Activated CD8-positive, alpha-beta memory T cell treated with anti-CD3 and anti-CD28 coated beads, Interleukin-2, amount 50 U/mL, for 4 hours (primary cell): ENCODE measurements around the gene PACSIN1.
"Not testable (repeated sequence)": the region's sequence is repeated elsewhere in the genome, so short reads cannot be mapped to it uniquely, and the experiment has no call there.

Experiments used
- DNase-seq: peaks from one replicate; pipeline ENCODE4 v3.0.0-alpha.2; 2020

Gene PACSIN1

GRCh38 chr6:34485321-34486060 lies 19.6 kb downstream of the PACSIN1 start:
- no peak for DNase-seq

- no peak for DNase-seq
Measured at GRCh38 chr6:34486106-34486740, 20.3 kb downstream of the PACSIN1 start.

GRCh38 chr6:34486886-34487285 lies 21.0 kb downstream of the PACSIN1 start:
- not testable (repeated sequence) for DNase-seq

GRCh38 chr6:34487536-34487935 lies 21.7 kb downstream of the PACSIN1 start:
- DNase-seq, result no peak

GRCh38 chr6:34489207-34489805 lies 23.4 kb downstream of the PACSIN1 start:
- DNase-seq, result no peak

GRCh38 chr6:34490390-34491090 lies 24.7 kb downstream of the PACSIN1 start:
- no peak for DNase-seq

- no peak for DNase-seq
Measured at GRCh38 chr6:34491091-34491430, 25.2 kb downstream of the PACSIN1 start.

- no peak for DNase-seq
Measured at GRCh38 chr6:34493344-34493743, 27.5 kb downstream of the PACSIN1 start.

- no peak for DNase-seq
Measured at GRCh38 chr6:34494973-34495372, 29.1 kb downstream of the PACSIN1 start.

GRCh38 chr6:34496103-34496685 lies 30.3 kb downstream of the PACSIN1 start:
- no peak for DNase-seq

- DNase-seq, result no peak
Measured at GRCh38 chr6:34497411-34497810, 31.5 kb downstream of the PACSIN1 start.

GRCh38 chr6:34506718-34507117 lies 40.8 kb downstream of the PACSIN1 start:
- DNase-seq, result no peak

- no peak for DNase-seq
Measured at GRCh38 chr6:34508425-34508824, 42.5 kb downstream of the PACSIN1 start.

GRCh38 chr6:34509782-34510181 lies 43.9 kb downstream of the PACSIN1 start:
- no peak for DNase-seq

GRCh38 chr6:34510299-34510698 lies 44.4 kb downstream of the PACSIN1 start:
- DNase-seq, result no peak

GRCh38 chr6:34511214-34511914 lies 45.5 kb downstream of the PACSIN1 start:
- no peak for DNase-seq

- no peak for DNase-seq
Measured at GRCh38 chr6:34511915-34512737, 46.2 kb downstream of the PACSIN1 start.

- no peak for DNase-seq
Measured at GRCh38 chr6:34512738-34513115, 46.9 kb downstream of the PACSIN1 start.

- no peak for DNase-seq
Measured at GRCh38 chr6:34513646-34514045, 47.8 kb downstream of the PACSIN1 start.

- DNase-seq, result no peak
Measured at GRCh38 chr6:34514112-34514511, 48.2 kb downstream of the PACSIN1 start.

GRCh38 chr6:34514593-34515472 lies 49.0 kb downstream of the PACSIN1 start:
- no peak for DNase-seq
